Renal pelvis (tissue), 4 donors: ENCODE data around the gene SPINT3. TPM values are rescaled to one million over a fixed set of nuclear protein-coding genes. Genes with fewer than 3 reads are reported as not detected.

Source experiments
- DNase-seq: peaks from one replicate; pipeline ENCODE4 v3.0.0-alpha.2; 2013
- polyA plus RNA-seq, 3 donors: library from polyadenylated mRNA; unstranded; fragments of 120-200 nt; gene quantifications; one replicate each; pipeline ENCODE4 v1.2.1, GENCODE V29; 2013; ENCODE audit not compliant: insufficient read length in 3 of 3

SPINT3 gene
- polyA plus RNA-seq, 3 donors: not detected

- no peak for DNase-seq
These were observed 52.5 kb downstream of the SPINT3 start for GRCh38 chr20:45462711-45463509.

Other genes starting within 250 kb of the SPINT3 start
- not detected for gene RBPJL, start 208.8 kb downstream of the SPINT3 start, polyA plus RNA-seq
- under 1 TPM; 0.21 to 0.43 (median 0.34) TPM for gene MATN4, start 207.3 kb downstream of the SPINT3 start, polyA plus RNA-seq
- gene SDC4, start 167.2 kb downstream of the SPINT3 start, polyA plus RNA-seq: 100 to 1,000 TPM; 136 to 187 (median 157) TPM
- gene SYS1, start 152.5 kb downstream of the SPINT3 start, polyA plus RNA-seq: 10 to 100 TPM; 32.0 to 36.5 (median 36.1) TPM
- 1 to 10 TPM; 1.3 to 3.0 (median 2.0) TPM for gene TP53TG5, start 137.3 kb downstream of the SPINT3 start, polyA plus RNA-seq
- 10 to 100 TPM; 24.3 to 25.7 (median 24.8) TPM for gene DBNDD2, start 107.3 kb downstream of the SPINT3 start, polyA plus RNA-seq
- gene PIGT, start 99.5 kb downstream of the SPINT3 start, polyA plus RNA-seq: 10 to 100 TPM; 98.2 to 99.1 (median 98.8) TPM
- gene WFDC2, start 45.9 kb downstream of the SPINT3 start, polyA plus RNA-seq: 100 to 1,000 TPM; 204 to 219 (median 205) TPM
- under 1 TPM in 1 of 3 donors, not detected in 2; 0.37 TPM for gene WFDC6, start 23.9 kb upstream of the SPINT3 start, polyA plus RNA-seq
- gene EPPIN, start 31.8 kb upstream of the SPINT3 start, polyA plus RNA-seq: under 1 TPM; 0.20 to 0.47 (median 0.36) TPM
- gene WFDC8, start 63.7 kb upstream of the SPINT3 start, polyA plus RNA-seq: under 1 TPM in 1 of 3 donors, not detected in 2; 0.24 TPM
- gene WFDC10A, start 114.1 kb upstream of the SPINT3 start, polyA plus RNA-seq: not detected
- gene WFDC9, start 115.7 kb upstream of the SPINT3 start, polyA plus RNA-seq: not detected
- gene WFDC11, start 154.6 kb upstream of the SPINT3 start, polyA plus RNA-seq: not detected
- gene WFDC13, start 186.4 kb upstream of the SPINT3 start, polyA plus RNA-seq: not detected
- not detected for gene WFDC10B, start 189.4 kb upstream of the SPINT3 start, polyA plus RNA-seq
- not detected for gene SPINT4, start 206.7 kb upstream of the SPINT3 start, polyA plus RNA-seq